ENCODE results near the gene TMEM170A. TPM values are rescaled to one million over a fixed set of nuclear protein-coding genes. Genes with fewer than 3 reads are reported as not detected.

Gene TMEM170A
- total and polyA plus RNA-seq, 10 of the 15 experiments (the other 5 are each of a cell fraction or from before 2014, with no cell fraction given), result 7.3 to 28.2 (median 20.9) TPM

DNA sequence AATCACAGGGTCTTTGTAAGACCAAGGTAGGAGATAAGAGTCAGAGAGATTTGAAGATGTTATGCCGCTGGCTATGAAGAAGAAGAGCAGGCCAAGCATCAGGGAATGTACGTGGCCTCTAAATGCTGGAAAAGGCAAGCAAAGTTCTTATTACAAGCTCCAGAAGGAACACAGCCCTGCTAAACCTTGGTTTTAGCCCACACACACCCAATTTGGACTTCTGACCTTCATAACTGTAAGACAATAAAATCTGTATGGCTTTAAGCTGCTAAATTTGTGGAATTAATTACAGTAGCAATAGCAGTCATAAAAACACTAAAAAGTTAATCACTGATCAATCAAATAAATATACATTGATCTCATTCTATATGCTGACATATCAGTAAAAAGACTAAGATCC lies 6.0 kb downstream of the TMEM170A start:
- in situ Hi-C loops (cut with MboI) (loop anchor here (5.0 to 25.0 kb wide), 2 partner anchors 49 to 1729 kb away; partner anchors contain the start of genes MON1B and SYCE1L), intact Hi-C loops (cut with micrococcal nuclease; ENCODE audit: unreplicated experiment) (no loop called here)
- Histone ChIP-seq H3K36me3 (ENCODE audit: control insufficient read depth in 2 of 2, insufficient read depth in 2 of 2, low read length in 1 of 2) (peaks cover 0 to 2% of the 10 kb centered on the region in 2 experiments; a peak in 2 of 4 replicates), H4K20me1 (ENCODE audit: control insufficient read depth, insufficient read depth) (no peaks in the 10 kb centered on the region), H3K9me3 (replicated peaks; ENCODE audit: control insufficient read depth, insufficient read depth, low read length) (no peaks in the 10 kb centered on the region), H2AFZ (ENCODE audit: control insufficient read depth, low read depth, low read length) (no peak overlapping the region), H3K79me2 (ENCODE audit: control insufficient read depth, insufficient read depth, low read length) (peaks cover 61% of the 10 kb centered on the region), H3K4me1 (ENCODE audit: control insufficient read depth, insufficient read depth, low read length) (peaks cover 6% of the 10 kb centered on the region), H3K27ac (ENCODE audit: control insufficient read depth, insufficient read depth) (no peak overlapping the region), H3K4me3 (no peak overlapping the region), H3K9ac (ENCODE audit: control insufficient read depth, insufficient read depth, low read length) (no peak overlapping the region), H3K4me2 (ENCODE audit: control insufficient read depth, insufficient read depth) (no peak overlapping the region), H3K27me3 (replicated peaks in 1 of 2; ENCODE audit: control insufficient read depth in 2 of 2, insufficient read depth in 2 of 2, low read length in 1 of 2) (no peaks in the 10 kb centered on the region)
- SMC1A ChIA-PET (ENCODE audit: uncharacterized antibody, unreplicated experiment), result interaction anchor here (0.5 to 1.0 kb wide), 2 partner anchors 19 to 1087 kb away, joined by 3 to 4 read pairs; no protein-coding TSS in a partner anchor
- no TSS peak for BruUV-seq (replicated peaks)
- DNase-seq (ENCODE audit: low read depth, low spot score), result no peak
- RAD21 ChIA-PET (ENCODE audit: unreplicated experiment), result no interaction called here
- TF ChIP-seq CBFB (IDR thresholded peaks at IDR 0.05; ENCODE audit: low read depth), result no peak
- FAIRE-seq, result no peak
- POLR2A ChIA-PET, result interaction anchor here (1.0 kb wide), 1 partner anchor 9 kb away, joined by 3 read pairs; no protein-coding TSS in a partner anchor
- CTCF ChIA-PET, result interaction anchor here (2.3 to 2.4 kb wide), 2 partner anchors 14 to 259 kb away, joined by 6 to 7 read pairs; no protein-coding TSS in a partner anchor
- 100% methylated on average over 2 of the region's 2 CpGs for WGBS (ENCODE audit: insufficient coverage, insufficient replicate concordance, low lambda C conversion rate, missing lambda C conversion rate)
- ATAC-seq, result no peak

- FAIRE-seq, result no peak
- no peaks in the 10 kb centered on the region for H3K27me3 ChIP-seq (replicated peaks in 1 of 2; ENCODE audit: control insufficient read depth in 2 of 2, insufficient read depth in 2 of 2, low read length in 1 of 2)
- peaks cover 61% of the 10 kb centered on the region for H3K79me2 ChIP-seq (ENCODE audit: control insufficient read depth, insufficient read depth, low read length)
- 94% methylated on average over 4 of the region's 4 CpGs for WGBS (ENCODE audit: insufficient coverage, insufficient replicate concordance, low lambda C conversion rate, missing lambda C conversion rate)
- H3K4me2 ChIP-seq (ENCODE audit: control insufficient read depth, insufficient read depth), result no peak overlapping the region
- no peaks in the 10 kb centered on the region for H3K9me3 ChIP-seq (replicated peaks; ENCODE audit: control insufficient read depth, insufficient read depth, low read length)
- no peak for ATAC-seq
- H4K20me1 ChIP-seq (ENCODE audit: control insufficient read depth, insufficient read depth), result no peaks in the 10 kb centered on the region
- H3K27ac ChIP-seq (ENCODE audit: control insufficient read depth, insufficient read depth), result no peak overlapping the region
- BruUV-seq (replicated peaks), result no TSS peak
- RAD21 ChIA-PET (ENCODE audit: unreplicated experiment), result interaction anchor here (0.8 kb wide), 1 partner anchor 12 kb away, joined by 3 read pairs; no protein-coding TSS in a partner anchor
- peaks cover 6% of the 10 kb centered on the region for H3K4me1 ChIP-seq (ENCODE audit: control insufficient read depth, insufficient read depth, low read length)
- TF ChIP-seq POLR2A (IDR thresholded peaks at IDR 0.05; ENCODE audit: low read depth, low read length) (no peak), POLR2AphosphoS5 (IDR thresholded peaks at IDR 0.05; ENCODE audit: low read length) (no peak), CREB1 (IDR thresholded peaks at IDR 0.05; ENCODE audit: low read depth) (no peak), NFYA (IDR thresholded peaks at IDR 0.05; ENCODE audit: borderline replicate concordance, low read depth, low read length) (no peak), ZSCAN29 (IDR thresholded peaks at IDR 0.05) (no peak), ZBED1 (IDR thresholded peaks at IDR 0.05; ENCODE audit: borderline replicate concordance) (no peak), SMAD5 (IDR thresholded peaks at IDR 0.05; ENCODE audit: low read depth) (no peak)
- TF ChIP-seq, protein P1, sequence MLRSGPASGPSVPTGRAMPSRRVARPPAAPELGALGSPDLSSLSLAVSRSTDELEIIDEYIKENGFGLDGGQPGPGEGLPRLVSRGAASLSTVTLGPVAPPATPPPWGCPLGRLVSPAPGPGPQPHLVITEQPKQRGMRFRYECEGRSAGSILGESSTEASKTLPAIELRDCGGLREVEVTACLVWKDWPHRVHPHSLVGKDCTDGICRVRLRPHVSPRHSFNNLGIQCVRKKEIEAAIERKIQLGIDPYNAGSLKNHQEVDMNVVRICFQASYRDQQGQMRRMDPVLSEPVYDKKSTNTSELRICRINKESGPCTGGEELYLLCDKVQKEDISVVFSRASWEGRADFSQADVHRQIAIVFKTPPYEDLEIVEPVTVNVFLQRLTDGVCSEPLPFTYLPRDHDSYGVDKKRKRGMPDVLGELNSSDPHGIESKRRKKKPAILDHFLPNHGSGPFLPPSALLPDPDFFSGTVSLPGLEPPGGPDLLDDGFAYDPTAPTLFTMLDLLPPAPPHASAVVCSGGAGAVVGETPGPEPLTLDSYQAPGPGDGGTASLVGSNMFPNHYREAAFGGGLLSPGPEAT (IDR thresholded peaks at IDR 0.05; ENCODE audit: low read depth), result no peak
- intact Hi-C loops (cut with micrococcal nuclease; ENCODE audit: unreplicated experiment), result no loop called here
- CTCF ChIA-PET, result interaction anchor here (2.3 to 2.4 kb wide), 2 partner anchors 14 to 259 kb away, joined by 6 to 7 read pairs; no protein-coding TSS in a partner anchor
- in situ Hi-C loops (cut with MboI), result loop anchor here (5.0 to 25.0 kb wide), 2 partner anchors 49 to 1729 kb away; partner anchors contain the start of genes MON1B and SYCE1L
- no peak overlapping the region for H3K9ac ChIP-seq (ENCODE audit: control insufficient read depth, insufficient read depth, low read length)
- H3K4me3 ChIP-seq, result no peak overlapping the region
- no peak overlapping the region for H2AFZ ChIP-seq (ENCODE audit: control insufficient read depth, low read depth, low read length)
- peaks cover 0 to 2% of the 10 kb centered on the region in 2 experiments; a peak in 2 of 4 replicates for H3K36me3 ChIP-seq (ENCODE audit: control insufficient read depth in 2 of 2, insufficient read depth in 2 of 2, low read length in 1 of 2)
- SMC1A ChIA-PET (ENCODE audit: uncharacterized antibody, unreplicated experiment), result interaction anchor here (0.5 to 1.2 kb wide), 3 partner anchors 13 to 1087 kb away, joined by 3 to 5 read pairs (median 4); no protein-coding TSS in a partner anchor
- DNase-seq (ENCODE audit: low read depth, low spot score), result no peak
- POLR2A ChIA-PET, result interaction anchor here (0.5 to 1.0 kb wide), 2 partner anchors 9 to 66 kb away, joined by 3 to 4 read pairs; no protein-coding TSS in a partner anchor
These were observed 6.5 kb downstream of the TMEM170A start for GRCh38 chr16:75458029-75458428.
